Medulla oblongata (tissue), 1 donor: ENCODE measurements around the gene ALX3.
A peak's percentile ranks its signal among the peaks of the same experiment; 100 is the strongest.
"Not testable (repeated sequence)": the region's sequence is repeated elsewhere in the genome, so short reads cannot be mapped to it uniquely, and the experiment has no call there.

ENCODE experiments used
- DNase-seq: peaks from one replicate; pipeline ENCODE4 v3.0.0-alpha.2; 2015; ENCODE audit errors: extremely low spot score

ALX3 gene

DNA sequence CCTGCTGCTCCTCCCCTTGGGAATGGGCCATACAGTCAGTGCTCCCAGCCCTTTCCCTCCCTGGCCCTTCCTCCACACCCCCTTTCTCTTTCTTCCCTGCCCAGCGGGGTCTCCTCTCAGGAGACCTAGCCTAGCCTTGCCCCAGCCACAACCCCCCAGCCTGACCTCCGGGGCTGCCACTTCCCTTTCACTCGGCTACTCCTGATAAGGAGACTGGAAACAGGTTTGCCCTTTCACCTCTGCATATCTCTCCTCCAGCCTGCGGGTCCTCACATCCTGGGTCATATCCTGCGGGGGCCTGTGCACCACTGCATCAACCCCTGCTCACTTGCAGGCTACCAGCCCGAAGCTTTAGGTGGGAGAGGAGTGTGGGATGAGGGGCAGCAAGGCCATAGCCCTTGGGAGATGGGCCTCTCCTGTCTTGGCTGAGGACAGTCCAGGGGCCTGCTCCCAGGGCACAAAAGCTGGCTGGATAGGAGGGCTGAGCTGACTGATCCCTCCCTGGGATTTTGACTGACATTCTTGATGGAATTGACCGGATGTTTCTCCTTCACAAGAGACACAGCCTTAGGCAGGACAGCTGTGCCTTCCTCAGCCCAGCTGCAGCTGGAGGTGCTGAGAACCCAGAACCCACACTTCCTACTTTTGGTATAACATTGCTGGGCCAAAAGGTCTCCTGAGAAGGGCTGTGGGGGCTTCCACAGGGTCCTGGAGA is 19.2 kb upstream of the ALX3 start:
- DNase-seq = no peak

DNA sequence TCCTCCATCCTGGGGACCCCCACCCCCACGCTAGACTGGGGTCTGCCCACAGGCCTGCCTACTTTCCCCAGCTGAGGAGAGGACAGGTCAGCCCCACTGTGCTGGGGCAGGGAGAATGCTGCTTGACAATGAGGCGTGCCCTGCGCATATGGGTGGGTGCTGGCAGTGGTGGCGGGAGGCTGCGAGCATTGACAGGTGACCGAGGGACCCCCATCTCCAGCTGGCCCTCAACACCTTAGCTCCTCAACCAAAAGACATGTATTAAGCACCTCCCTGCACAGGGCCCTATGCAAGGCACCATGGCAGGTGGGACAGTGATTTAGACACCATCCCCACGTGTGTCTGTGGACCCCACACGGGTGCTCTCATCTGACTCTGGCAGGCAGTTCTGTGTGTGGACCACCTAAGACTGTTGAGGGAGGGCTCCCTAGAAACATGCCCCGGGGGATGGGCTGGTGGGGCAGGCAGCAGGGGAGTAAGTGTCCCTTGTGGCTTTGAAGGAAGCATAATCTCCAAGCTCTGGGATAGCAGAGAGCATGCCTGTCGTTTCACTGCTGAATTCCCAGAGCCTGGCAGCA is 18.4 kb upstream of the ALX3 start:
- DNase-seq = no peak

DNA sequence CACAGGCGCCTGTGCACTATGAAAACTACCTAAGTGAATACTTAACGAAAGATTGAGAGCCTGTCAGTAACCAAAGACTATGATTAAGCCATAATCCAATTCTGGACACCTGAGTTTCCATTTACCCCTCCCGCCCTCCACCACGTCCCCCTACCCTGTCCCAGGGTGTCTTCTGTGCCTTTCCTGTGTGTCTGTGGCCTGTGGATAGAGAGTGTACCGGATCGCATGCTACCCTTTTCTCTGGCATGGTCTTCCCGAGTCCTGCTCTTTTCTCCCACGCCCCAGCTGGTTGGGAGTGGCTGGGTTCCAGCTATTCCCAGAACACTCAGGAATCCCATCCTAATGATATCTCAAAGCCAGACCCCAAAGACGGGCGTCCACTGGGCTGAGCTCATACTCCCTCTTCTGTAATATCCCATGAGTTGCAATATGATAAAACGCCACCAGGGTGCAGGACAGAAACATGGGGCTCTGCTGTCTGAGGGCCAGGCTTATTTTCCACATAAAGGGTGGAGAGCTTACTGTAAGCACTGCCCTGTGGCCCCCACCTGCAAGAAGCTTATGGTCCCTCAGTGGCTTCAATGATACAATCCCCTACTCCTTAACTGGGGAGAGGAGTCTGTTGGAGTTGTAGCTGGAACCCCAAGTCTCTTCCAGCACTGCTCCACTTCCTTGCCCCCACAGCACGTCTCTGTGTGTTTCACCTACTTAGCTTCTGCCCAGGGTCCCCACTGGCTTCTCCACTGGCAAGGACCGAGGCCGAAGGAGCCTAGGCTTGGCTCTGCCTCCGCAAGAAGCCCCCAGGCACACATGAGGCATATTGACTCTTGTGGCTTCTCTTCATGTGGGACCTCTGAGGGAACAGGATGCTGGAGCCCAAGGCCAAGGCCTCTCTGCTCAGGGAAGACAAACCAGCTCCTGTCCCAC is 17.6 kb upstream of the ALX3 start:
- peak; percentile 60 for DNase-seq

DNA sequence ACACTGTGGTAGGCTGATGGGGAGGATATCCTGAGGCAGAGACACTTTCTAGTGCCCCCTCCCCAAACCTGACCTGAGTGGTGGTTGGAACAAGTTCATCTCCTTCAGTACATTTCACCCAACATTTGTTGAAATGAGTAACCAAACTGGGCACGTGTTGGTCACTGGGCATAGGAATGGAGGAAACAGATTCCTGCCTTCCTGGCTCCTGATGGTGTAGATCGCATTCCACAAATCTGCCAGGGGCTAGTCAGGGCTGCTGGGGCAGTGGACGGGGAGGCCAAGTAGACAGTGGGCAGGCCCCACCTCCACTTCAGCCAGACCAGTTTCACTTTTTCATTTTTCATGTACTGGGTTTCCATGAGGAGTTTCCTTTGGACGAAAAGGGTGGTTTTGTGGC is 16.5 kb upstream of the ALX3 start:
- no peak for DNase-seq

DNA sequence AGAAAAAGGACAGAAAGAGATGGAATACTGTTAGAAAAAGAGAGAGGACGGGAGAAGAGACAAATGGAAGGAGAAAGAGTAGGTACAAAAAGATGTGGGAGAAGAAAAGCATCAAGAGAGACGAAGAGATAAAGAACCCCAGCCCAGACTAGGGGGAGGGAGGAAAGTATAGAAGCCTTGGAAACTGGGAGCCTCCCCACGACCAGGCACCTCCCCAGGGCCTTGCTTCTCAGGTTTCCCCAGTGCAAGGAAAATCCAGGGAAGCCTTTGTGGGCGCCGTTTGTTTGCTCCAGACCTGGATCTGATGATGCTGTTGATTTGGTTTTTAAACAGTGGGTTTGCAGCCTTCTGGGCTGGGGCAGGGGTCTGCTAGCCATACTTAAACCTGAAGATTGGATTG is 15.2 kb upstream of the ALX3 start:
- no peak for DNase-seq

DNA sequence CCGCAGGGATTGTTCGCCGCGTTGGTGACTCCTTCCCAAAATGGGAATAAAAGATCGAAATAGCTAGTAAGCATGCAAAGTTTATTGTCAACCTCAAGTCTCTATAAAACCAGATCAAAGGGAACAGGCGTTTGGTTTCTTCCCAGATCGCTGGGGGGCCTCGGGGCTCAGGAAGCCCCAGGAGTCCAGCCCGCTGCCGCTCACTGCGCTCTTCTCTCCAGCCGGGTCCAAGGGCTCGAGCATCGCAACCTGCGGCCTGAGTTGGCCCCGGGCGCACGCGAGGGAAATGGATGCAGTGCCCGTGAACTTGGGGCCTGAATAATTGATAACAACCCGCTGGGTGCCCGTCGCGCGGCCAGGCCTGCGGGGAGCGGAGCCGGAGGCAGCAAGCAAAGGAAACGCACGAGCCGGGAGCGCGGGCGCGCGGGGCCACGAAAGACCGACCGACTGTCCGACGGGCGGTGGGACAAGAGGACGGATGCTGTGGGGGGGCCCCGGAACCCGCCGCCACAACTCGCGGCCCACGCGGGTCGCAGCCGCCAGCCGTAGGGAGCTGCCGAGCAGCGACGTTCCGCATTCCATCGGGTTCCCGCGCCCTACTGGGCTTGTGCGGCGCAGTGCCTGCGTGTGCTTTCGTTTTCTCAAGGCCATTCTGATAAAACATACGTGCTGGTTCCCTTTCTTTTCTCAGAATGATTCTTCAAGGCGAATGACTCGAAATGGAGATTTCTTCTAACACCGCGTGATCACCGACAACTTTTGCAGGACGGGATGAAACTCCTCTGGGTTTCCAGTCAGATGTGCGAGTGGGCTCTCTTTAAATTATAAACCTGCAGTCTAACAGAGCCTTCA is 14.0 kb upstream of the ALX3 start:
- DNase-seq = peak; percentile 40

DNA sequence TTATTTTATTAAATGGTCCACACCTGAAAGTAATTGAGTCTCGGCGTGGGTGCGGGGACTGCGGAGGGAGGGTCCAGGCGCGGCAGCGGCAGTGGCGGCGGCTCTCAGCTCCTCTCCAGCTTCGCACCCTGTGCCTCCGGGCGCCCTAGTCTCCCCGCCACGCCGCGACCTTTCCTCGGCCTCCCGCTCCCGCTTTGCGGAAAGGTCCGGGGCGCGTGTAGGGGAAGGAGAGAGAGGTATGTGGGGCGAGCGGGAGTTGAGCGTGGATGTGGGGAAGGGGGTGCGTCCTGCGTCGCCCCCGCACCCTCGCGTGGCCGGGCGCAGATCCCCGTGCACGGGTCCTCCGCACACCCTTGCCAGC is 13.4 kb upstream of the ALX3 start:
- DNase-seq = no peak

DNA sequence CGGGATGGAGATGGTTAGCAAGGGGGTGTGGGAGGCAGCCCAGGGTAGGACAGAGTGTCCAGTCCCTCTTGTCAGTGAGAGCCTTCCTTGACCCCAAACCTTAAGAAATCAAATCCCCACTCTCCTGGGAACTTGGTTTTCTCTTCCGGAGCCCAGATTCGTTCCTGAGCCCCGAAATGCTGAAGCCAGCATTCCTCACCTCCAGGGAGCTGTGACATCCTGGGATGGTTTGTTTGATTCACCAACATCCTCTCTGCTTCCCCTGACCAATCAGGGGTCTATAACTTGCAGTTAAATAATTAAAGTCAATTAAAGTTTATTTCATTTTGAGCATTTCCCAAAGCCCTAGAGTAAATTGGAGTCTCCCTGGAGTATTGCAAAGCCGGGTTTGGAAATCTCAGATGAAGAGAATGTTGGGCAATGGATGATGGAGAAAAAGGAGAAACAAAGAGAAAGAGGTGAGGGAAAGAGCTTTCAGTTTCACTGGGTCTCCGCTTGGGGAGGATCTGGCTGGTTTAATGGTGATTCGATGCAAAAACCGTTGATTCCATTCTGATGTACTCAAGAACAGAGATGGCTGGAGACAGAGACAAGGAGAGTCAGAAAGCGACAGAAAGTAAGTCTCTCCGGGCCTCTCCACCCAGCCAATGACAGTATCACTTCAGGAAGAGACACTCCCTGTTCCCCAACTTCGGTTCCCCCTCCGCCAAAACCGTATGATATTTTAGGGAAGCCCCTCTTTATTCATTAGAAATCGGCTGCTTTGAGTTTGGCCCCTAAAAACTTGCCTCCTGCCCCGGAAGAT is 12.8 kb upstream of the ALX3 start:
- DNase-seq = no peak

DNA sequence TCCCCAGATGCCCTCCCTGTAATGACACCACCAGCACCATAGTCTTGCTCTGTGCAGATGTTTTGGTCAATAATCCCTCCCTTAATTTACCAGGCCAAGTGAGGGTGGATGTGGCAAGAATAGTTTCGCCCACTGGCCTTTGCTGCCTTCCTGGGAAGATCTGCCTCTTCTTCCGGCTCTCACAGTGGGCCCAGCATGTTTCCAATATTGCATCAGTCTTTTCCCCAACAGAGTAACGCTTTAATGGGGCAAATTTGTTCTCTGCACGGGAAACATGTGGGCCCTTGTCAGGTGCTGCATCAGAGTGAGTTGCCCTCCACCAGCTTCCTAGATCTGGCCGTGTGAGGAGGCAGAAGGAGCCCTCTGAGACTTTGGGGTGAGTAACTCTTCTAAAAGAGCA is 12.0 kb upstream of the ALX3 start:
- no peak for DNase-seq

DNA sequence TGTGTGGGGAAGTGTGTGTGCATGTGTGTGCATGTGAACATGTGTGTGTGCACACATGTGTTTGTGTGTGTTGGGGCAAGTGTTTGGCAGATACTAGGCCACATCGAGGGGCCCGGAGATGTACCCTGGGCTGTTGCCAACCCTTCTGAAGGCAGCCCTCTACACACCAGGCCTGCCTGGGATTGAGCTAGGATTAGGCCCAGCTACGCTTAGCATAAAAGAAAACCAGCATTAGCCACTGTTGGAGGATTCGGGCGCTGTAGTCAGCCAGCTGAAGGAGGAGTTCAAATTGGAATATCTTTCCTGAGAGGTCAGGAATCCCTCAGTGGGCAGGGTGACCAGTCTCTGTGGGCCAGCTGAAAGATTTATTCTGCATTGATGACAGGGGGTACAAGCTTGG is 10.6 kb upstream of the ALX3 start:
- no peak for DNase-seq

DNA sequence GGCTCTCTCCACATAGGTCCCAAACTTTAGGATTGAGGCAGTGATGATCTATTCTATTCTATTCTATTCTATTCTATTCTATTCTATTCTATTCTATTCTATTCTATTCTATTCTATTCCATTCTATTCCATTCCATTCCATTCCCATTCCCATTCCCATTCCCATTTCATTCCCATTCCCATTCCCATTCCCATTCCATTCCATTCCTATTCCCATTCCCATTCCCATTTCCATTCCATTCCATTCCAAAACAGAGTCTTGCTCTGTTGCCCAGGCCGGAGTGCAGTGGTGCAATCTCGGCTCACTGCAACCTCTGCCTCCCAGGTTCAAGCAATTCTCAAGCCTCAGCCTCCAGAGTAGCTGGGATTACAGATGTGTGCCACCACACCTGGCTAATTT is 9.5 kb upstream of the ALX3 start:
- not testable (repeated sequence) for DNase-seq

DNA sequence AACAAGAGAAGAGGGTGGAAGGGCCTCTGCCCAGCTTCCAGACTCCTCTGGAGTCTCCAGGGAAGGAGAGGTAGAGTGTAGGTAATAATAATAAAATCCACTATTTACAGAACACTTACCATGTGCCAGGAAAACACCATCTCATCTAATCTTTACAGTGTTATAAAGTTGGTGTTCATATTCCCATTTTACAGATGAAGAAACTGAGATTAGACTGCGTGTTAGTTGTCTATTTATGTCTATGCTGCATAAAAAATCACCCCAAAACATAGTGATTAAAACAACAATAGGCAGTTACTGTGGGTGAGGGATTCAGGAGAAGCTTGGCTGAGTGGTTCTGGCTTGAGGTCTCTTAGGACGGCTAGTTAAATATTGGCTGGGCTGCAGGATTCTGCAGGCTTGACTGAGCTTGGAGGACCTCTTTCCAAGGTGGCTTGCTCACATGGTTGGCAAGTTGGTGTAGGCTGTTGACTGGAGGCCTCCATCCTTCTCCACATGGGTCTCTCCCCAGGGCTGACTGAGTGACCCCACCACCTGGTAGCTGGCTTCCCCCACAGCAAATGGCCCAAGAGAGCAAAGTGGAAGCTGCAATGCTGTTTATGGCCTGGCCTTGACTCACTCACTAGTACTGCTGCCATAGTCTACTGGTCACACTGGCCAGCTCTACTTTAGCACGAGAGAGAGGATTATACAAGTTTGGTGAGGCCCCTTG is 6.5 kb upstream of the ALX3 start:
- DNase-seq = no peak

DNA sequence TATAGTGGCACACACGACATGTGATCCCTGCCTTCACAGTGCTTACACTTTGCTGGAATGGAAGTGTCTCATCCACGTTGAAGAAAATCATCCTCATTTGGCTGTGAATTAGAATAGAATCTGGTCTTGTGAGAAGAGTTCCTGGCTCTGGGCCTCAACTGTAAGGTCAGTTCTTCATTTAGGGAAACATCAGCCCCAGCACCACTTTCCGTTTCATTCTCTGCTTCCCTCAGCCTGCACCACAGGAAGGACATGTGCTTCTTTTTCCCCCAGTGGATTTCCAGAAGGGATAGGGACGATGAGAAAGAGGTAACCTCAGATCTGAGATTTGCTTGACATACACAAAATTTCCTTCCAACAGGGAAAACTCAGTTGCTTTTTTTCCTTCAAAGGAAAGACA is 3.7 kb upstream of the ALX3 start:
- peak; percentile 41 for DNase-seq

DNA sequence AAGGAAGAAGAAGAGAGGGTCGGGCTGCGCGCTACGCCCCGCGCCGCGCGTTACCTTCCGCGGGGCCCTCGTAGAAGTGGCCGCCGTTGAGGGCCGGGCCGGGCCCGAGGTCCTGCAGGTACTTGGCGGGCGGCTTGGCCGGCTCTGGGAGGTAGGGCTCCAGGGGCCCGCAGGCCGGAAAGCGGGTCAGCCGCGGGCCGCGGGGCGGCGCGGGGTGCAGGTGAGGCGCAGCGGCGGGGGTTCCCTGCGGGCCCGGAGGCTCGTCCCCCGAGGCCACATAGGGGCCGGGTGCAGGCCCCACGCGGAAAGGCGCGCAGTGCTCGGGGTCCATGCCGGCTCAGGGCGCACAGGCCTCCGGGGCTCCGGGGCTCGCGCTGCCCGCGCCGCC is 196 bp downstream of the ALX3 start:
- DNase-seq = no peak

DNA sequence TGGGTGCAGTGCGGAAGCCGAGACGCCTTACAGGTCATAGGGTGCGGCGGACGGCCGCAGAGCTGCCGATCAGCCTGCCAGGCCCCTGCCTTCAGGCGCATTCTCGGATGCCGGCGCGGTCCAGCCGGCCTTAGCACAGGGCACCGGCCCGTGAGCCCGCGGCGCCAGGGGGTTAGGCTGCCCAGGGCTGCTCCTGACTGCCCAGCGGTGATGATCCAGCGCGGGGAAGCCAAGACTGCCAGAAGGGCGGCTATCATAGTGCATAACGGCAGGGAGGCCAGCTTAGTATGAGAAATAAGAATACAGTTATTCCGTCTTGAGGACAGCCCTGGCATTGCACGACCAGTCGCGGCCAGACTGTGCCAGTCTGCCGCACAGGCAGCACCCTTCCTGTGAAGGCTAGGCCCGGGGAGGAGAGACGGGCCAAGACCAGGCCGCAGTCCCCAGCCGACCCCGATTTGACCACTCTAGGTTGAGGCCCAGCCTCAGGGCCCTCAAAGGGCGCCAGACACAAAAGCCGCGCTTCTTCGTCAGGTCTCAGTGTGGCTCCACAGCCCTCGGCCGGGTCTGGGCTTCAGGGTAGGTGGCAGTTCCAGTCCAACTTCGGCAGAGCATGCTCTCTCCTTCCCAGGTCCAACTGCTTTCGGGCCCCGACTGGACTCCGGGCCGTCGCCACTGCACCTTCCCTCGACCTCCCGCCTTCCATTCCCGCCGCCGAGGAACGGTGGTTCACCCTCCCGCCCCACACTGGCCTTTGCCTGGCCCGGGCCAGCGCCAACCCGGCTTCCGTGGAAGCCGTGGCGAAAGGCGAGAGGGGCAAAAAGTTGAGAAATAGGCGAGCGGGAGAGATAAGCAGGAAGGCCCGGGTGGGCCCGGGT is 829 bp downstream of the ALX3 start:
- DNase-seq = no peak

DNA sequence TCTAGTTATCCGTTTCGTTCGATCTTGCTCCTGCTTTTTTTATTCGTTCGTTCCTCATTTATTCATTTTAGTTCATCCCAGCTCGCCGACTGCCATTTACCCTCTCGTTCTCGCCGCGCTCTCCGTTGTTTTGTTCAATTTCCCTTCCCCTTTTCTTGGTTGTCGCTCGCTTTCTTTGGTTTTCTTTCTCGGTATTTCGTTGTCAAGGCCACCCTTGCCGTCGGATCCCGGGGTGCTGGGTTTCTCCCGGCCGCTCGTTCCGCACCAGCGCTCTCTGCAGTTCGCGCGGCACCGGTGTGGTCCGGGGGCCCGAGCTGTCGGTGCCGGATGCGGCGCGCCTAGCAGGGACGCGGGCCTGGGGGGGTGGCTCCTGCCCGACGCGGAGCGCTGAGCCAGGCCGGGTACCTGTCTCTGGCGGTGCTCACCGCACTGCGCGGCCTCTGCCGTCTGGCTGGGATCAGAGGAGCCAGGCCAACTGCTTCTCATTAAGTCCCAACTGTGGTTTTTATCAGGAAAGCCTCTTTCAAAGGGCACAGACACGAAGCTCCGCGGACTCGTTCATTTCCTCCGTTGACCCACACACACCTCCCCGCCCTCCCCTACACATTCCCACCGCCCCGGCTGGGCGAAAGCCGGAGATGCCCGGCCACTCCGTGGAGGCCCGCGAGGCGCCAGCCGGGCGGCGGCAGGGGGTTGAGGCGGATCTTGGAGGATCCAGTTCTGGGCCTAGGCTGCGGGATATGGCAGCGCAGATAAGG is 1.6 kb downstream of the ALX3 start:
- no peak for DNase-seq

DNA sequence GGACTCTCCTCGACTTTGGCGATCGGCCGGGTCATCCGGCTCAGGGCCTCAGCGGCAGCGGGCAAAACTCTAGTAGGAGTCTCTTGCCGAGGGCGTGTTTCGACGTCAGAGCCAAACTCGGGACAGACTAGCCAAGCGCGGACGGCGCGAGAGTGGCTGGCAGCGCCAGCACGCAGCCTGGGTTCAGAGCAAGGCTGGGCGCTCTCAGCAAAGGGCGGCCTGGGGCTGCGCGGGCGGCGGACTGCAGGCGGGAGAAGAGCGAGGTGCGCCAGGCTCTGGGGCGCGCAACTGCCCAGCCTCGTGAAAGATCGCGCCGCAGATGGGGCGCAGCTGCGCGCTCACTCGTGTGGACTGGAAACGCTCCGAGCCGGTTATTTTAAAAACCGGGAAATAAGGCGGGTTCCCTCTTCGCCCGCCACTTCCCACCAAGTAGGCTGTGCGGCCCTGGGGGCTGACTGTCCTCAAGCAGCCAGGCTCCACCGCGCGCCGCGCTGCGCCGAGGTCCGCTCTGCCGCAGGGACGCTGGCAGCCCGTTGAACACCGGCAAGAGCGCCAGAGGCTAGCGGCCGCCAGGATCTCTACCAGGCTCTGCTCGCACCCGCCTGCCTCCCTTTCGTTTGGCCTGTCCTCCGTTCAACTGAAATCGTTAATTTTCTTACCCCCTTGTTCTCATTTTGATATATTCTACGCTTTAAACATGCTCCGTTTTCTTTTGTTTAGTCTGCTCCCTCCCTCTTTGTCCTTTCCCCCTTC is 2.4 kb downstream of the ALX3 start:
- no peak for DNase-seq

DNA sequence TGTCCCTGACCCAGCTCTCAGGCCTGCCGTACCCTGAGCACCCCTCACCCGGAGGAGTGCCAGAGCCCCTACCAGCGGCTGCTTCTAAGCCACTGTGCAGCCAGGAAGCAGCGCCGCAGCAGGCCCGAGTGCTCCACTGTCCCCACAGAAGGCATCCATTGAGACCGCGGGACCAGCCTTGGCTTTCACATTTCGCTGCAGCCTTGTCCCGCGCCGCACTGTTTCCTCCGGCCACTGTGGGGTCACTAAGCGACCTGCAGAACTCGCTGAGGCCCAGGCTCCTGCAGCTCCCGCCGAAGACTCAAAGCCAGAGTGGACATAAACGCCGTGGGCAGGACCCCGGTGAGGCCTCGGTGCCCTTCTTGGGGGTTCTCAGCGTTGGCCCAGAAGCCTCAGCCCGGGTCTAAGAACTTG is 3.0 kb downstream of the ALX3 start:
- no peak for DNase-seq
